ENCODE results near the gene RESF1.

DNA sequence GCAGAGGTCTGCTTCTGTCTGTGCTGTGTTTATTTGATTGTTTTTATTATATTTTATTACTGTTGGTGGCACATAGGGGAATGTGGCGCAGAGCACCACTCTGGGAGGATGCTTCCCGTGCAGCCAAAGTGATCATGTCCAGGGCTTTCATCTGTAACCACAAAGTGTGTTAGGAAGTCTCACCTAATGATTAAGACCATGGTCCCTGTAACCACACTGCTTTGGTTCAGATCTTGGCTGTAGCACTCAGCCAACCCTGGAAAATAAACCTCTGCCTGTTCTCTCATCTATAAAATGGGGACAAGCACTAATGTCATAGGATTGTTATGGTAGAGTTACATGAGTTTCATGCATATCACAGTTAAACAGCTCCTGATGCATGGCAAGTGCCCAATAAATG lies 1.9 kb downstream of the RESF1 start:
- no peak for TF ChIP-seq POLR2AphosphoS5 (IDR thresholded peaks at IDR 0.05; ENCODE audit: low read depth, low read length)
- TF ChIP-seq, protein P1, sequence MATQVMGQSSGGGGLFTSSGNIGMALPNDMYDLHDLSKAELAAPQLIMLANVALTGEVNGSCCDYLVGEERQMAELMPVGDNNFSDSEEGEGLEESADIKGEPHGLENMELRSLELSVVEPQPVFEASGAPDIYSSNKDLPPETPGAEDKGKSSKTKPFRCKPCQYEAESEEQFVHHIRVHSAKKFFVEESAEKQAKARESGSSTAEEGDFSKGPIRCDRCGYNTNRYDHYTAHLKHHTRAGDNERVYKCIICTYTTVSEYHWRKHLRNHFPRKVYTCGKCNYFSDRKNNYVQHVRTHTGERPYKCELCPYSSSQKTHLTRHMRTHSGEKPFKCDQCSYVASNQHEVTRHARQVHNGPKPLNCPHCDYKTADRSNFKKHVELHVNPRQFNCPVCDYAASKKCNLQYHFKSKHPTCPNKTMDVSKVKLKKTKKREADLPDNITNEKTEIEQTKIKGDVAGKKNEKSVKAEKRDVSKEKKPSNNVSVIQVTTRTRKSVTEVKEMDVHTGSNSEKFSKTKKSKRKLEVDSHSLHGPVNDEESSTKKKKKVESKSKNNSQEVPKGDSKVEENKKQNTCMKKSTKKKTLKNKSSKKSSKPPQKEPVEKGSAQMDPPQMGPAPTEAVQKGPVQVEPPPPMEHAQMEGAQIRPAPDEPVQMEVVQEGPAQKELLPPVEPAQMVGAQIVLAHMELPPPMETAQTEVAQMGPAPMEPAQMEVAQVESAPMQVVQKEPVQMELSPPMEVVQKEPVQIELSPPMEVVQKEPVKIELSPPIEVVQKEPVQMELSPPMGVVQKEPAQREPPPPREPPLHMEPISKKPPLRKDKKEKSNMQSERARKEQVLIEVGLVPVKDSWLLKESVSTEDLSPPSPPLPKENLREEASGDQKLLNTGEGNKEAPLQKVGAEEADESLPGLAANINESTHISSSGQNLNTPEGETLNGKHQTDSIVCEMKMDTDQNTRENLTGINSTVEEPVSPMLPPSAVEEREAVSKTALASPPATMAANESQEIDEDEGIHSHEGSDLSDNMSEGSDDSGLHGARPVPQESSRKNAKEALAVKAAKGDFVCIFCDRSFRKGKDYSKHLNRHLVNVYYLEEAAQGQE (IDR thresholded peaks at IDR 0.05; ENCODE audit: insufficient read depth in 1 of 2, low read depth in 2 of 2, low read length in 2 of 2), result no peak
